Motor neuron (in vitro differentiated cells): ENCODE data around the gene ERCC1. TPM values are rescaled to one million over a fixed set of nuclear protein-coding genes. Genes with fewer than 3 reads are reported as not detected.
"Not testable (repeated sequence)": the region's sequence is repeated elsewhere in the genome, so short reads cannot be mapped to it uniquely, and the experiment has no call there.

Experiments used
- ATAC-seq, 8 experiments: fragments of 200-7000 bp; cut with Tn5 transposase; replicated peaks in 6 of 8; 2 replicates each; pipeline ENCODE4 v1.8.0; 2021; ENCODE audit warnings: mild to moderate bottlenecking in 8 of 8, moderate library complexity in 8 of 8
- H3K27ac ChIP-seq, 2 donors: fragments of 250-450 bp; sonication (Bioruptor Pico); 2 replicates each; pipeline ENCODE4 v1.9.0; 2021; ENCODE audit warnings: antibody characterized with exemption in 2 of 2, mild to moderate bottlenecking in 2 of 2, moderate library complexity in 1 of 2
- H3K4me1 ChIP-seq, 2 donors: fragments of 250-450 bp; sonication (Bioruptor Pico); replicated peaks in 1 of 2; 2 replicates each; pipeline ENCODE4 v1.6.1; 2021; ENCODE audit warnings: antibody characterized with exemption in 2 of 2, mild to moderate bottlenecking in 2 of 2, moderate library complexity in 1 of 2
- H3K4me3 ChIP-seq, 5 donors: fragments of 250-450 bp; sonication (Bioruptor Pico); 2 replicates each; pipeline ENCODE4 v1.9.0; 2021; ENCODE audit warnings: antibody characterized with exemption in 5 of 5, mild to moderate bottlenecking in 5 of 5, moderate library complexity in 4 of 5
- WGBS, 10 experiments: fragments of 450-650 bp; shearing (Covaris generic); methylation state at CpG; one replicate each; pipeline ENCODE4 v1.0.0; 2022; 5-methylcytosine and 5-hydroxymethylcytosine counted together
- in situ Hi-C, 9 experiments: fragments of 400-800 bp; cut with MboI; loops; one replicate each; pipeline ENCODE4 v1.15.0; 2021; ENCODE audit warnings: low sequenced_read_pairs in 9 of 9, low pct_unique_long_range_greater_than_20kb in 2 of 9; ENCODE audit not compliant: unreplicated experiment in 9 of 9
- total RNA-seq, 8 experiments: library from RNA; unstranded; fragments of 300-600 nt; gene quantifications; 2 replicates each; pipeline versions ENCODE4 v1.2.3 to v1.2.4, GENCODE V29; 2022

ERCC1 gene
- total RNA-seq, 8 experiments from 2014 or later: 38.4 to 82.0 (median 71.5) TPM

DNA sequence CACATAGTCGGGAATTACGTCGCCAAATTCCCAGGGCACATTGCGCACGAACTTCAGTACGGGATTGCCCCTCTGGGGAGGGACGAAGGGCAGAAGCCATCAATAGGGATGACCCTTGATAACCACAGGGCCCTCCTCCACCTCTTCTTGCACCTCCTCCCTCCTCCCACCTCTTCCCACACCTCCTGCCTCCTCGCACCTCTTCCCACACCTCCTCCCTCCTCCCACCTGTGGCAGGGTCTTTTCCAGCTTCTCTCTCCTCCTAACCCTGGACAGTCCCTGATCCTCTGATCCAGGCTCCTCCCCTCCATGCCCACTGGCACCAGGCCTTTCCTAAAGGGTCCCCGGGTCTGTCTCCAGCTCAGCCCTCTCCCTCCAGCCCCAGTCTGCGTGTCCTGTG, 3.4 kb downstream of the ERCC1 start:
- H3K4me1 ChIP-seq: peaks cover 16 to 19% of the 10 kb centered on the region in 2 donors
- H3K27ac ChIP-seq: no peak overlapping the region
- in situ Hi-C loops: no loop called here
- WGBS, 10 experiments: 72 to 100% (median 100%) methylated on average over 1 to 3 of the region's 10 CpGs; no CpG with 5 or more reads in 5 of the 10 experiments
- ATAC-seq: no peak
- no peak overlapping the region for H3K4me3 ChIP-seq

DNA sequence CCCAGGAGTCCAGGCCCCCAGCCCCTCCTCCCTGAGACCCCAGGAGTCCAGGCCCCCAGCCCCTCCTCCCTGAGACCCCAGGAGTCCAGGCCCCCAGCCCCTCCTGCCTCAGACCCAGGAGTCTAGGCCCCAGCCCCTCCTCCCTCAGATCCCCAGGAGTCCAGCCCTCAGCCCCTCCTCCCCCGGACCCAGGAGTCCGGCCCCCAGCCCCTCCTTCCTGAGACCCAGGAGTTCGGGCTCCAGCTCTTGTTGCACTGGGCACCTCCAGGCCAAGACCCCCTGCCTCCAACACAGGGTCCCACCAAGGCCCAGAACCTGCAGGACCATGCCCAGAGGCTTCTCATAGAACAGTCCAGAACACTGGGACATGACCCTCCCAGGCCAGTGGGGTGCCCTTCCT, 3.8 kb downstream of the ERCC1 start:
- Histone ChIP-seq H3K4me3 (no peak overlapping the region), H3K27ac (no peak overlapping the region), H3K4me1 (peaks cover 11 to 19% of the 10 kb centered on the region in 2 donors)
- no CpG with 5 or more reads among the region's 3 CpGs for WGBS, 10 experiments
- in situ Hi-C loops: no loop called here
- ATAC-seq: no peak

DNA sequence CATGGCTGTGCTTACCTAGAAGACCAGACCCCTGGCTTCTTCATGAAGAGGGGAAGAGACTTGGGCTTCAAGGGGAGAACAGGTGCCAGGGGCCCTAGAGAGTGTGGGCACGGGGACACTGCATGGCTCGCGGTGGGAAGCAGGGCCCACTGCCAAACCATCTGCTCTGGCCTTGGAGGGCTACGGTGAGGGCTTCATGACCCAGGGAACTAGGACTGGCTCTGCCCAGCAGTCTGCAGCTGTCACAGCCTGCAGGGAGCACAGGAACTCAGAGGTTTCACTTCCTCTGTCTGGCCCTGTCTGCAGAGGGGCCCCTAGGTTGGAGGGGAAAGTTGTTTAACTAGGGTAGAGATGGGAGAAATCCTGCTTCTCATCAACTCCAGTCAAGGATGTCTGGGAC, 4.3 kb downstream of the ERCC1 start:
- Histone ChIP-seq H3K4me3 (no peak overlapping the region), H3K4me1 (peaks cover 8 to 14% of the 10 kb centered on the region in 2 donors), H3K27ac (no peak overlapping the region)
- WGBS, 10 experiments: 100% methylated on average over 3 of the region's 4 CpGs; no CpG with 5 or more reads in 9 of the 10 experiments
- no peak for ATAC-seq
- in situ Hi-C loops: no loop called here

DNA sequence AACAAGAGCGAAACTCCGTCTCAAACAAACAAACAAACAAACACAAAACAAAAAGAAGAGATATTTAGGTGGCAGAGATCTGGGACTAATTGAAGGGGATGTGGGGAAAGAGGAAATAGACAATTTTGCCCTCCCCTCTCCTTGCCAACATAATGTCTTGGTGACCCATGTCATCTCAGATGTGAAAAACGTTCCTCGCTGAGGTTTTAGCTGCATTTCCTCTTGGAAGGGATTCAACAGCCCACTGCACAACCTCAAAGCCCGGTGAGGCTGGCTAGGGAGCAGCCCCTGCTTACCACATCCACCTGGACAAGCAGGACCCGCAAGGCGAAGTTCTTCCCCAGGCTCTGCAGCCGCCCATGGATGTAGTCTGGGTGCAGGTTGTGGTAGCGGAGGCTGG, 4.9 kb downstream of the ERCC1 start:
- H3K4me3 ChIP-seq: no peak overlapping the region
- in situ Hi-C loops: no loop called here
- ATAC-seq: no peak

DNA sequence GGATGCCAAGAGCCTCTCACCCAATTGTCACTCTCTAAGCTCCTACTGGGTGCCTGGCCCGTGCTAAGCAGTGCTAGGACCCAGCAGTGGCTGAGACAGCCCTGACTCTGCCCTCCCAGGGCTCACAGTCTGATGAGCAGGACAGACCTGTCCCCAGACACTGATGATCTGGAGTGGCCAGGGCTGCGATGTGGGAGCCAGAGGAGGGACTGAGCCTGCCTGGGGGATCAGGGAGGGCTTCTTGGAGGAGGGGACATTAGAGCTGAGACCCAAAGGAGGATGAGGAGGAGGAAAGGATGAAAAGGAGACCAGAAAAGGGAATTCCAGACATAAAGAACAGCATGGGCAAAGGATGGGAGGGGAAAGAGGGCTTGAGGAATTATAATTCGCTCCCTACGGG, 6.6 kb downstream of the ERCC1 start:
- H3K27ac ChIP-seq: no peak overlapping the region
- in situ Hi-C loops: no loop called here

More for the DNA sequence above, 4.9 kb downstream of the ERCC1 start:
- no peak overlapping the region for H3K27ac ChIP-seq
- H3K4me1 ChIP-seq: peaks cover 8 to 11% of the 10 kb centered on the region in 2 donors
- WGBS, 10 experiments: 50 to 93% (median 83%) methylated on average over 1 to 5 of the region's 9 CpGs; no CpG with 5 or more reads in 4 of the 10 experiments

DNA sequence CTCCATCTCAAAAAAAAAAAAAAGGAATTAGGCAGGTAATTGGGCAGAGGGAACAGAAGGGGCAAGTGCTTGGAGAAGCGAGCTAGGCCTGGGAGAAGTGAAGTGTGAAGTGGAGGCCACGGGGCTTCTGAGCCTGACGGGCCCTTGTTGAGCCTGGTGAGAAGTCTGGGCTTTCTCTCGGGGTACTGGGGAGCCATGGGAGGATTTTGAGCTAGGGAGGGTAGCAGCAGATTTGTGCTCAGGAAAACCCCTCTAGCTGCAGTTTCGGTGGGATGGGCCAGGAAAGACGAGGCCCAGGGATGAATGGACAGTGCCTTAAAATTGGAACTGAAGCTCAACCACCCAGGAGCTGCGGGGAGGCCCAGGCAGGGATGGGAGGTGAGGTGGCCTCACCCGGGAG, 9.2 kb downstream of the ERCC1 start:
- in situ Hi-C loops: no loop called here
- Histone ChIP-seq H3K4me3 (no peak overlapping the region), H3K4me1 (no peaks in the 10 kb centered on the region), H3K27ac (no peak overlapping the region)
- WGBS, 10 experiments: 80 to 100% (median 98%) methylated on average over 1 to 5 of the region's 8 CpGs; no CpG with 5 or more reads in 2 of the 10 experiments
- no peak for ATAC-seq

More for the DNA sequence above, 6.6 kb downstream of the ERCC1 start:
- WGBS, 10 experiments: 76 to 100% (median 100%) methylated on average over 1 to 3 of the region's 4 CpGs; no CpG with 5 or more reads in 5 of the 10 experiments
- ATAC-seq: no peak
- Histone ChIP-seq H3K4me1 (peaks cover 0 to 2% of the 10 kb centered on the region in 2 donors), H3K4me3 (no peak overlapping the region)

DNA sequence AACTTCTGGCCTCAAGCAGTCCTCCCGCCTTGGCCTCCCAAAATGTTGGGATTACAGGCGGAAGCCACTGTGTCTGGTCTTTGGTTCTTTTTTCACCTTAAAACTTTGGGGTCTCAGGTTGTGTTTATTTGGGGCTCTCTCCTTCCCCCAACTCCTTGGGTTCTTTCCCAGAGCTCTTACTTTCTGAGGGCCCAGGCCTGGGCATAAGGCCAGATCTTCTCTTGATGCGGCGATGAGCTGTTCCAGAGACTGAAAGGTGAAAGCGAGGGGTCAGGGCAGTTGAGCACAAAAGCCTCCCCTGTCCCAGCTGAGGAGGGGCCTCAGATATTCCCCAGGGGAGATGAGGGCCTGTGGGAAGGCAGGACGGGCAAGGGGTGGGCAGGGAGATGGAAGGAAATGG, 10.2 kb downstream of the ERCC1 start:
- Histone ChIP-seq H3K4me3 (no peak overlapping the region), H3K27ac (no peak overlapping the region), H3K4me1 (no peaks in the 10 kb centered on the region)
- no peak for ATAC-seq
- 91 to 100% (median 100%) methylated on average over 1 to 4 of the region's 6 CpGs; no CpG with 5 or more reads in 6 of the 10 experiments for WGBS, 10 experiments
- in situ Hi-C loops: no loop called here

DNA sequence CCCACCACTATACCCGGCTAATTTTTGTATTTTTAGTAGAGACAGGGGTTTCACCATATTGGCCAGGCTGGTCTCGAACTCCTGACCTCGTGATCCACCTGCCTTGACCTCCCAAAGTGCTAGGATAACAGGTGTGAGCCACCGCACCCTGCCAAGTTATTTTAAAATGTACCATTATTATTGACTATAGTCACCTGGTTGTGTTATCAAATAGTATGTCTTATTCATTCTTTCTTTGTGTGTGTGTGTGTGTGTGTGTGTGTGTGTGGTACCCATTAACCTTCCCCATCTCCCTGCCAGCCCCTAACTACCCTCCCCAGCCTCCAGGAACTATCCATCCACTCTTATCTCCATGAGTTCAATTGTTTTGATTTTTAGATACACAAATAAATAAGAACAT, 13.4 kb downstream of the ERCC1 start:
- H3K4me3 ChIP-seq, H3K27ac ChIP-seq, in situ Hi-C loops, ATAC-seq, H3K4me1 ChIP-seq: not testable (repeated sequence)
- 85 to 100% (median 100%) methylated on average over 1 to 3 of the region's 4 CpGs; no CpG with 5 or more reads in 5 of the 10 experiments for WGBS, 10 experiments

DNA sequence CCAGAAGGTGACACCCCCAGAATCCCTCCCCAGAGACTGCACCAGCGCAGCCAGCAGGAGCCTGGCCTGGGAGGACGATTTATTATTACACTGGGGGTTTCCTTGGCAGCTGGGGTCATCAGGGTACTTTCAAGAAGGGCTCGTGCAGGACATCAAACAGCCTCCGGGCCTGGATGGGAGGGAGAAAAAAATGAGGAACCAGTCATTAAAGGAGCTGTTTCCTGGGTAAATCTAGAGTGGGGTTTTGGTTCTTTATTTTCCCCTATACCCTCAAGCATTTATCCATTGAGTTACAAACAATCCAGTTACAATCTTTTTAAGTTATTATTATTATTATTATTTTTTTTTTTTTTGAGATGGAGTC, 14.2 kb downstream of the ERCC1 start:
- WGBS, 10 experiments: 44 to 89% (median 72%) methylated on average over 2 to 4 of the region's 4 CpGs; no CpG with 5 or more reads in 6 of the 10 experiments
- Histone ChIP-seq H3K4me3 (no peak overlapping the region), H3K27ac (no peak overlapping the region), H3K4me1 (peaks cover 4 to 6% of the 10 kb centered on the region in 2 donors)
- in situ Hi-C loops: no loop called here
- ATAC-seq: no peak

DNA sequence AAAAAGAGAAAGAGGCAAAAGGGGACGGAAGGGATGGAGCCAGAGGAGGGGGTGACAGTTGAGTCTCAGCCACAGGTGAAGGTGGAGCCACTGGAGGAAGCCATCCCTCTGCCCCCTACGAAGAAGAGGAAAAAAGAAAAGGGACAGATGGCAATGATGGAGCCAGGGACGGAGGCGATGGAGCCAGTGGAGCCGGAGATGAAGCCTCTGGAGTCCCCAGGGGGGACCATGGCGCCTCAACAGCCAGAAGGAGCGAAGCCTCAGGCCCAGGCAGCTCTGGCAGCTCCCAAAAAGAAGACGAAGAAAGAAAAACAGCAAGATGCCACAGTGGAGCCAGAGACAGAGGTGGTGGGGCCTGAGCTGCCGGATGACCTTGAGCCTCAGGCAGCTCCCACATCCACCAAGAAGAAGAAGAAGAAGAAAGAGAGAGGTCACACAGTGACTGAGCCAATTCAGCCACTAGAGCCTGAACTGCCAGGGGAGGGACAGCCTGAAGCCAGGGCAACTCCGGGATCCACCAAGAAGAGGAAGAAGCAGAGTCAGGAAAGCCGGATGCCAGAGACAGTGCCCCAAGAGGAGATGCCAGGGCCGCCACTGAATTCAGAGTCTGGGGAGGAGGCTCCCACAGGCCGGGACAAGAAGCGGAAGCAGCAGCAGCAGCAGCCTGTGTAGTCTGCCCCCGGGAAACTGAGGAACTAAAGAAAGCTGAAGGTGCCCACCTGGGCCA, 14.7 kb downstream of the ERCC1 start:
- 83 to 100% (median 91%) methylated on average over 1 to 12 of the region's 15 CpGs; no CpG with 5 or more reads in 1 of the 10 experiments for WGBS, 10 experiments
- H3K27ac ChIP-seq: no peak overlapping the region
- in situ Hi-C loops: no loop called here

DNA sequence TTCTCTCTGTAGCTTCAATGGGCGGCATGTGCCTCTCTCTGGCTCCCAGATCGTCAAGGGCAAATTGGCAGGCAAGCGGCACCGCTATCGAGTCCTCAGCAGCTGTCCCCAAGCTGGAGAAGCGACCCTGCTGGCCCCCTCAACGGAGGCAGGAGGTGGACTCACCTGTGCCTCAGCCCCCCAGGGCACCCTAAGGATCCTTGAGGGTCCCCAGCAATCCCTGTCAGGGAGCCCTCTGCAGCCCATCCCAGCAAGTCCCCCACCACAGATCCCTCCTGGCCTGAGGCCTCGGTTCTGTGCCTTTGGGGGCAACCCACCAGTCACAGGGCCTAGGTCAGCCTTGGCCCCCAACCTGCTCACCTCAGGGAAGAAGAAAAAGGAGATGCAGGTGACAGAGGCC, 15.6 kb downstream of the ERCC1 start:
- in situ Hi-C loops: no loop called here
- no peak for ATAC-seq
- WGBS, 10 experiments: 50 to 100% (median 83%) methylated on average over 1 to 5 of the region's 8 CpGs; no CpG with 5 or more reads in 7 of the 10 experiments
- peaks cover 4 to 6% of the 10 kb centered on the region in 2 donors for H3K4me1 ChIP-seq
- H3K27ac ChIP-seq: no peak overlapping the region
- no peak overlapping the region for H3K4me3 ChIP-seq

More for the DNA sequence above, 14.7 kb downstream of the ERCC1 start:
- Histone ChIP-seq H3K4me1 (peaks cover 4 to 6% of the 10 kb centered on the region in 2 donors), H3K4me3 (no peak overlapping the region)
- ATAC-seq: no peak

DNA sequence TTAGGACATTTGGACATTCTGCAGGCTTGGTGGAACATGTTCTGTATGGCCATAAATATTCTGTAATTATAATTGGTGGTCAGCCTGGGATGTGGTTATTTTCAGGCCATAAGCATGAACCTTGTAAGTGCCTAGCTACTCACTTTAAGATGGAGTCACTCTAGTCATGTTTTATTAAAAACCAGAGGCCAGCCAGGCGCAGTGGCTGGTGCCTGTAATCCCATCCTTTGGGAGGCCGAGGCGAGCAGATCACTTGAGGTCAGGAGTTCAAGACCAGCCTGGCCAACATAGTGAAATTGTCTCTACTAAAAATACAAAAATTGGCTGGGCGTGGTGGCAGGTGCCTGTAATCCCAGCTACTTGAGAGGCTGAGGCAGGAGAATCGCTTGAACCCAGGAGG, 16.1 kb downstream of the ERCC1 start:
- H3K27ac ChIP-seq, ATAC-seq, H3K4me1 ChIP-seq, H3K4me3 ChIP-seq, in situ Hi-C loops: not testable (repeated sequence)
- 62 to 100% (median 68%) methylated on average over 2 to 5 of the region's 5 CpGs; no CpG with 5 or more reads in 7 of the 10 experiments for WGBS, 10 experiments

DNA sequence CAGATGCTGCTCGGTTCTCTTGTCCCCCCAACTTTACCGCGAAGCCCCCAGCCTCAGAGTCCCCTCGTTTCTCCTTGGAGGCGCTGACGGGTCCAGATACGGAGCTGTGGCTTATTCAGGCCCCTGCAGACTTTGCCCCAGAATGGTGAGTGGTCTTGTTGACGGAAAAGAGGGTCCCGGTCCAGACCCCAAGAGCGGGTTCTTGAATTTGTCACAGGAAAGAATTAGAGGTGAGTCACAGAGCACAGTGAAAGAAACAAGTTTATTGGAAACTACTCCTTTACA, 16.7 kb downstream of the ERCC1 start:
- peaks cover 6 to 7% of the 10 kb centered on the region in 2 donors for H3K4me1 ChIP-seq
- peak overlapping the region; percentile 58 to 84 (median 78) for H3K4me3 ChIP-seq
- no peak overlapping the region for H3K27ac ChIP-seq
- WGBS, 10 experiments: 0 to 2% (median 0%) methylated on average over 1 to 5 of the region's 10 CpGs; no CpG with 5 or more reads in 3 of the 10 experiments
- in situ Hi-C loops: no loop called here
- ATAC-seq: no peak
